ENCODE results near the gene CNTNAP3B.
"Not testable (repeated sequence)": the region's sequence is repeated elsewhere in the genome, so short reads cannot be mapped to it uniquely, and the experiment has no call there.

The CNTNAP3B gene

GRCh38 chr9:41977965-41978600 lies 151.1 kb downstream of the CNTNAP3B start:
- not testable (repeated sequence) for H3K4me3 ChIP-seq (ENCODE audit: low read depth, low read length)

GRCh38 chr9:41974906-41975305 lies 154.3 kb downstream of the CNTNAP3B start:
- H3K4me3 ChIP-seq (ENCODE audit: low read depth, low read length), result not testable (repeated sequence)

GRCh38 chr9:41953007-41953406 lies 176.2 kb downstream of the CNTNAP3B start:
- not testable (repeated sequence) for H3K4me3 ChIP-seq (ENCODE audit: low read depth, low read length)

- H3K4me3 ChIP-seq (ENCODE audit: low read depth, low read length), result not testable (repeated sequence)
These were observed 187.5 kb downstream of the CNTNAP3B start for GRCh38 chr9:41941738-41942137.

- H3K4me3 ChIP-seq (ENCODE audit: low read depth, low read length), result not testable (repeated sequence)
These were observed 191.1 kb downstream of the CNTNAP3B start for GRCh38 chr9:41938143-41938542.

- H3K4me3 ChIP-seq (ENCODE audit: low read depth, low read length), result not testable (repeated sequence)
These were observed 193.5 kb downstream of the CNTNAP3B start for GRCh38 chr9:41935727-41936126.

GRCh38 chr9:41929172-41929571 lies 200.1 kb downstream of the CNTNAP3B start:
- not testable (repeated sequence) for H3K4me3 ChIP-seq (ENCODE audit: low read depth, low read length)

GRCh38 chr9:41917374-41917773 lies 211.9 kb downstream of the CNTNAP3B start:
- not testable (repeated sequence) for H3K4me3 ChIP-seq (ENCODE audit: low read depth, low read length)

GRCh38 chr9:41905488-41905887 lies 223.7 kb downstream of the CNTNAP3B start:
- not testable (repeated sequence) for H3K4me3 ChIP-seq (ENCODE audit: low read depth, low read length)

- H3K4me3 ChIP-seq (ENCODE audit: low read depth, low read length), result not testable (repeated sequence)
These were observed 226.5 kb downstream of the CNTNAP3B start for GRCh38 chr9:41902762-41903161.

GRCh38 chr9:41898720-41899343 lies 230.4 kb downstream of the CNTNAP3B start:
- H3K4me3 ChIP-seq (ENCODE audit: low read depth, low read length), result not testable (repeated sequence)

- not testable (repeated sequence) for H3K4me3 ChIP-seq (ENCODE audit: low read depth, low read length)
These were observed 254.7 kb downstream of the CNTNAP3B start for GRCh38 chr9:41874557-41874956.

- H3K4me3 ChIP-seq (ENCODE audit: low read depth, low read length), result not testable (repeated sequence)
These were observed 273.8 kb downstream of the CNTNAP3B start for GRCh38 chr9:41855422-41855821.

GRCh38 chr9:41851848-41852740 lies 277.1 kb downstream of the CNTNAP3B start:
- H3K4me3 ChIP-seq (ENCODE audit: low read depth, low read length), result not testable (repeated sequence)

- not testable (repeated sequence) for H3K4me3 ChIP-seq (ENCODE audit: low read depth, low read length)
These were observed 281.4 kb downstream of the CNTNAP3B start for GRCh38 chr9:41847829-41848228.

All from iPS-11a (cell line).